Right lobe of liver (tissue), 6 donors: ENCODE results near the gene KRIT1. TPM values are rescaled to one million over a fixed set of nuclear protein-coding genes. Genes with fewer than 3 reads are reported as not detected.
"Not testable (repeated sequence)": the region's sequence is repeated elsewhere in the genome, so short reads cannot be mapped to it uniquely, and the experiment has no call there.

ENCODE experiments used
- ATAC-seq, 4 donors: fragments of 200-7000 bp; cut with Tn5 transposase; one replicate each; pipeline ENCODE4 v1.9.1; 2020; ENCODE audit warnings: mild to moderate bottlenecking in 4 of 4, moderate library complexity in 4 of 4
- DNase-seq, 3 donors: peaks; one replicate each; pipeline ENCODE4 v3.0.0-alpha.2; 2020
- H3K27ac ChIP-seq, 3 donors: fragments of 200-600 bp; one replicate each; pipeline ENCODE4 v1.8.0; 2022
- H3K27me3 ChIP-seq, 2 donors: fragments of 200-600 bp; one replicate each; pipeline ENCODE4 v1.8.0; 2022
- H3K36me3 ChIP-seq, 4 donors: fragments of 200-600 bp; sonication (generic) in 1 of 4; one replicate each; pipeline versions ENCODE4 v1.5.1 to v1.8.0; 2017 to 2022; ENCODE audit warnings: control low read depth in 1 of 4
- H3K4me1 ChIP-seq, 4 donors: fragments of 200-600 bp; sonication (generic) in 1 of 4; one replicate each; pipeline versions ENCODE4 v1.5.1 to v1.8.0; 2017 to 2022; ENCODE audit warnings: control low read depth in 1 of 4
- H3K4me3 ChIP-seq, 3 donors: fragments of 200-600 bp; one replicate each; pipeline ENCODE4 v1.8.0; 2022
- H3K9me3 ChIP-seq, 4 donors: fragments of 200-600 bp; sonication (generic) in 1 of 4; one replicate each; pipeline versions ENCODE4 v1.5.1 to v1.8.0; 2017 to 2022; ENCODE audit warnings: control low read depth in 1 of 4
- POLR2A ChIP-seq: fragments of 450-650 bp; IDR thresholded peaks from one replicate; pipeline ENCODE4 v1.6.1; 2017; ENCODE audit warnings: antibody characterized with exemption, mild to moderate bottlenecking
- WGBS: methylation state at CpG from one replicate; pipeline ENCODE4 v1.1.6; 2018; ENCODE audit warnings: low coverage, low lambda C conversion rate; ENCODE audit not compliant: insufficient coverage; ENCODE audit errors: missing lambda C conversion rate; 5-methylcytosine and 5-hydroxymethylcytosine counted together
- intact Hi-C, 2 donors: fragments of 100-400 bp; cut with DNase I; formaldehyde crosslinking; loops; one replicate each; pipeline versions ENCODE4 v1.11.2 to v1.14.1; 2022
- total RNA-seq, 6 experiments: library from RNA; depleted of rRNA in 2 of 6; stranded (reverse); fragments of >200 nt in 2 of 6; fragmentation: NEBNext Ultra II Directional in 3 of 6; extraction: Animal tissue kit (Norgen Biotek cat#: 25700) in 3 of 6; gene quantifications; one replicate each; pipeline versions ENCODE4 v1.1.0 to v1.2.4, GENCODE V29; 2016 to 2023
- TF ChIP-seq, protein P1 (sequence below), 4 donors: fragments of 200-600 bp in 3 of 4; fragments of 450-650 bp in 1 of 4; IDR thresholded peaks; one replicate each; pipeline versions ENCODE4 v1.5.1 to v1.8.0; 2016 to 2022; ENCODE audit warnings: antibody characterized with exemption in 4 of 4, mild to moderate bottlenecking in 2 of 4
- donor health status: DM: no; HTN: yes; CAD: no.
- donor health status: DM: no; HTN: no; CAD: no.
- donor health status: DM: no; HTN: no; CAD: no.
- donor health status: DM: no; HTN: yes; CAD: no.
- donor health status: DM: no; HTN: yes; CAD: no.

Gene KRIT1
- total RNA-seq, 6 experiments from 2014 or later: 15.9 to 32.3 (median 22.6) TPM

DNA sequence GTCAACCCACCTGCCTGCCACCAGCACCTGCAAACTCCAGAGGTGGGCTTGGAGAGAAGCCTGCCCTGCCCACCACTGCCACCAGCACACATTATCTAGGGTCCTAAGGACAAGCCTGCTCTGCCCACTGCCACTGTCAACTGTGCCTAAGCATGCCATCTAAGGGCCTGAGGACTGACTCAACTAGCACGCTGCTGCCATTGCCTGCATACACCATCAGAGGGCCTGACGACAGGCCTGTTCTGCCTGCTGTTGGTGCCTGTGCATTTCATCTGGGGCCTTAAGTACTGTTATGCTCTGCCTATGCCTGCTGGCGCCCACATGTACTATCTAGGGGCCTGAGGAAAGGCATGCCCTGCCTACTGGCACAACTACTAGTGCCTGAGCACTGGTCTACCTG, 39.7 kb downstream of the KRIT1 start:
- TF ChIP-seq, protein P1, sequence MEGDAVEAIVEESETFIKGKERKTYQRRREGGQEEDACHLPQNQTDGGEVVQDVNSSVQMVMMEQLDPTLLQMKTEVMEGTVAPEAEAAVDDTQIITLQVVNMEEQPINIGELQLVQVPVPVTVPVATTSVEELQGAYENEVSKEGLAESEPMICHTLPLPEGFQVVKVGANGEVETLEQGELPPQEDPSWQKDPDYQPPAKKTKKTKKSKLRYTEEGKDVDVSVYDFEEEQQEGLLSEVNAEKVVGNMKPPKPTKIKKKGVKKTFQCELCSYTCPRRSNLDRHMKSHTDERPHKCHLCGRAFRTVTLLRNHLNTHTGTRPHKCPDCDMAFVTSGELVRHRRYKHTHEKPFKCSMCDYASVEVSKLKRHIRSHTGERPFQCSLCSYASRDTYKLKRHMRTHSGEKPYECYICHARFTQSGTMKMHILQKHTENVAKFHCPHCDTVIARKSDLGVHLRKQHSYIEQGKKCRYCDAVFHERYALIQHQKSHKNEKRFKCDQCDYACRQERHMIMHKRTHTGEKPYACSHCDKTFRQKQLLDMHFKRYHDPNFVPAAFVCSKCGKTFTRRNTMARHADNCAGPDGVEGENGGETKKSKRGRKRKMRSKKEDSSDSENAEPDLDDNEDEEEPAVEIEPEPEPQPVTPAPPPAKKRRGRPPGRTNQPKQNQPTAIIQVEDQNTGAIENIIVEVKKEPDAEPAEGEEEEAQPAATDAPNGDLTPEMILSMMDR (IDR thresholded peaks at IDR 0.05): no peak
- no peak for TF ChIP-seq POLR2A
- intact Hi-C loops: no loop called here
- H3K27me3 ChIP-seq: no peaks in the 10 kb centered on the region
- H3K4me1 ChIP-seq: no peaks in the 10 kb centered on the region
- no CpG with 5 or more reads among the region's 3 CpGs for WGBS
- ATAC-seq (no peak), DNase-seq (no peak)
- no peak overlapping the region for H3K4me3 ChIP-seq
- no peaks in the 10 kb centered on the region for H3K9me3 ChIP-seq
- H3K27ac ChIP-seq: no peak overlapping the region
- H3K36me3 ChIP-seq: peaks cover 0 to 33% (median 8%) of the 10 kb centered on the region in 4 donors

DNA sequence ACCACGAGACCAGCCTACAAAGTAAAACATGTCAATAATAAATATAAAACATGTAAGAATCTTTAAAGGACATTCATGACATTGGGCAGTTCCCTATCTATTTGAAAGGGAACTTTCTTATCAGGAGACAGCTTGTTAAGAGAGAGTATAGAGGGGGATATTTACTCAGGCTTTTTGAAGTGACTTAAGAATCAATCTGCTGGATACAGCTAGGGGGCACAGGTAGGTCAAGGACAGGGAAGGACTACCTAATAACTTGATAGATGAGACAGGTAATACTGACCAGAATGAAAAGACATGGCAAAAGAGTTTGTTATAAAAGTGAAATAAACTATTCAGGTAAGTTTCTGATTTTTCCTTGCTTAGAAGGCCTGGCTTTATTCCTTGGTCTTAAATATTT, 44.9 kb downstream of the KRIT1 start:
- WGBS: 100% methylated on average over 1 of the region's 1 CpG
- ATAC-seq: no peak
- Histone ChIP-seq H3K27me3 (no peaks in the 10 kb centered on the region), H3K36me3 (peaks cover 0 to 41% (median 8%) of the 10 kb centered on the region in 4 donors), H3K27ac (no peak overlapping the region), H3K4me3 (no peak overlapping the region), H3K9me3 (no peaks in the 10 kb centered on the region), H3K4me1 (no peaks in the 10 kb centered on the region)
- TF ChIP-seq POLR2A: no peak
- TF ChIP-seq, protein P1 (IDR thresholded peaks at IDR 0.05): no peak
- DNase-seq: no peak
- intact Hi-C loops: no loop called here

DNA sequence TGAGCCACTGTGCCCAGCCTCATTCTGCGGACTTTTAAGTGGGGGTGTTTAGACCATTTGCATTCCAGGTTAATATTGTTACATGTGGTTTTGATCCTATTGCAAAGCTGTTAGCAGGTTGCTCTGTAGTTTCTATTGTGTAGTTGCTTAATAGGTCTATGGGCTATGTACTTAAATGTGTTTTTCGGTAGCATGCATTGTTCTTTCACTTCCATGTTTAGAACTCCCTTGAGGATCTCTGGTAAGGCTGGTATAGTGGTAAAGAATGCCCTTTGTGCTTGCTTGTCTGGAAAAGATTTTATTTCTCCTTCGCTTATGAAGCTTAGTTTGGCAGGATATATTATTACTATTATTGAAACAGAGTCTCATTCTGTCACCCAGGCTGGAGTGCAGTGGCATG, 53.4 kb downstream of the KRIT1 start:
- H3K4me3 ChIP-seq: no peak overlapping the region
- no peak for ATAC-seq
- 95% methylated on average over 3 of the region's 3 CpGs for WGBS
- TF ChIP-seq, protein P1 (IDR thresholded peaks at IDR 0.05): no peak
- TF ChIP-seq POLR2A: no peak
- no peak for DNase-seq
- no peaks in the 10 kb centered on the region for H3K36me3 ChIP-seq
- H3K9me3 ChIP-seq: peaks cover 0 to 12% (median 0%) of the 10 kb centered on the region in 4 donors
- intact Hi-C loops: no loop called here
- no peaks in the 10 kb centered on the region for H3K4me1 ChIP-seq
- H3K27ac ChIP-seq: no peak overlapping the region
- no peaks in the 10 kb centered on the region for H3K27me3 ChIP-seq

DNA sequence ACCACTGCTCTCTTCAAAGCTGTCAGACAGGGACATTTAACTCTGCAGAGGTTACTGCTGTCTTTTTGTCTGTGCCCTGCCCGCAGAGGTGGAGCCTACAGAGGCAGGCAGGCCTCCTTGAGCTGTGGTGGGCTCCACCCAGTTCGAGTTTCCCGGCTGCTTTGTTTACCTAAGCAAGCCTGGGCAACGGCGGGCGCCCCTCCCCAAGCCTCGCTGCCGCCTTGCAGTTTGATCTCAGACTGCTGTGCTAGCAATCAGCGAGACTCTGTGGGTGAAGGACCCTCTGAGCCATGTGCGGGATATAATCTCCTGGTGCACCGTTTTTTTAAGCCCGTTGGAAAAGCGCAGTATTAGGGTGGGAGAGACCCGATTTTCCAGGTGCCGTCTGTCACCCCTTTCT, 56.5 kb downstream of the KRIT1 start:
- DNase-seq, H3K36me3 ChIP-seq, intact Hi-C loops, H3K4me3 ChIP-seq, H3K27ac ChIP-seq, ATAC-seq, H3K4me1 ChIP-seq, H3K27me3 ChIP-seq: not testable (repeated sequence)
- 100% methylated on average over 5 of the region's 15 CpGs for WGBS
- H3K9me3 ChIP-seq: peaks cover 0 to 12% (median 0%) of the 10 kb centered on the region in 4 donors

DNA sequence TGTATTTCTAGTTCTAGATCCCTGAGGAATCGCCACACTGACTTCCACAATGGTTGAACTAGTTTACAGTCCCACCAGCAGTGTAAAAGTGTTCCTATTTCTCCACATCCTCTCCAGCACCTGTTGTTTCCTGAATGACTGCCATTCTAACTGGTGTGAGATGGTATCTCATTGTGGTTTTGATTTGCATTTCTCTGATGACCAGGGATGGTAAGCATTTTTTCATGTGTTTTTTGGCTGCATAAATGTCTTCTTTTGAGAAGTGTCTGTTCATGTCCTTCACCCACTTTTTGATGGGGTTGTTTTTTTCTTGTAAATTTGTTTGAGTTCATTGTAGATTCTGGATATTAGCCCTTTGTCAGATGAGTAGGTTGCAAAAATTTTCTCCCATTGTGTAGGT, 61.4 kb downstream of the KRIT1 start:
- H3K4me3 ChIP-seq, DNase-seq, H3K9me3 ChIP-seq, H3K4me1 ChIP-seq, H3K27ac ChIP-seq, intact Hi-C loops, H3K27me3 ChIP-seq, ATAC-seq, H3K36me3 ChIP-seq: not testable (repeated sequence)
- WGBS: 80% methylated on average over 1 of the region's 1 CpG
